Activated CD4-positive, alpha-beta T cell treated with anti-CD3 and anti-CD28 coated beads for 48 hours (primary cell): ENCODE data around the gene CD63.

Experiments used
- DNase-seq: peaks from one replicate; pipeline ENCODE4 v3.0.0-alpha.2; 2020

CD63 gene

DNA sequence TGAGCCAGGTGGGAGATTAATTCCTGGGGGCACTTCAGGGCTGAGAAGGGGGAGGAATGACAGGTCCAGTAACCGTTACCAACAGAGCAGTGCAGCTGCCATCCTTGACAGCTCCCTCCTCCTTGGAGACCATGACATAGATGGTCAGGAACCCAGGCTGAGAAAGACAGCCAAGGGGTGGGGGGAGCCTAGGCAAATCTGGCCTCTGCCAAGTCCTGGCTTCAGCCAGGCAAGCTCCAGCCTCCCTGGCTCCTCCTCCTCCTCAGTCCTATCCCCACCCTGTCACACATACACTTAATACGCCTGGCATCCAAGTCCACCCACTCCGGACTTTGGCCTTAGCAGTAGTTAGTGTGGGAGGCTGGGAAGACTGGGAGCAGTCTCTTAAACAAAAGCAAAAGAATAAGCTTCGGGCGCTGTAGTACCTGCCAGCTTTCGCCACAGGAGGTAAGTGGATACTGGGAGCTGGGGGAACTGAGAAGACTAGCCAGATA, 8.7 kb downstream of the CD63 start, which contains the start of gene RDH5:
Gene RDH5 (plus strand): TSS at position 323 of the 494 bp plus-strand sequence. CDS start 792 bp downstream, outside the sequence.
- no peak for DNase-seq

DNA sequence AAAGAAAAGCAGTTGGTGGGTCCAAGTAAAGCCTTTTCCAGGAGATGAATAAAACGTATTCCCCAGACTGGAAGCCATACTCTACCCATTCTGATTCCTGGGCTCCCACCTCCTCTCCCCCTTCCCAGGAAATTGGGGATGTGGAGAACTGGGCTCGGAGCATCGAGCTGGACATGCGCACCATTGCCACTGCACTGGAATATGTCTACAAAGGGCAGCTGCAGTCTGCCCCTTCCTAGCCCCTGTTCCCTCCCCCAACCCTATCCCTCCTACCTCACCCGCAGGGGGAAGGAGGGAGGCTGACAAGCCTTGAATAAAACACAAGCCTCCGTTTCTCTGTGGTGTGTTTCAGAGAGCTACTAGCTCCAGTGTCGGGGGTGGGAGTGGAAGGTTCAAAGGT, 9.4 kb downstream of the CD63 start:
- no peak for DNase-seq

DNA sequence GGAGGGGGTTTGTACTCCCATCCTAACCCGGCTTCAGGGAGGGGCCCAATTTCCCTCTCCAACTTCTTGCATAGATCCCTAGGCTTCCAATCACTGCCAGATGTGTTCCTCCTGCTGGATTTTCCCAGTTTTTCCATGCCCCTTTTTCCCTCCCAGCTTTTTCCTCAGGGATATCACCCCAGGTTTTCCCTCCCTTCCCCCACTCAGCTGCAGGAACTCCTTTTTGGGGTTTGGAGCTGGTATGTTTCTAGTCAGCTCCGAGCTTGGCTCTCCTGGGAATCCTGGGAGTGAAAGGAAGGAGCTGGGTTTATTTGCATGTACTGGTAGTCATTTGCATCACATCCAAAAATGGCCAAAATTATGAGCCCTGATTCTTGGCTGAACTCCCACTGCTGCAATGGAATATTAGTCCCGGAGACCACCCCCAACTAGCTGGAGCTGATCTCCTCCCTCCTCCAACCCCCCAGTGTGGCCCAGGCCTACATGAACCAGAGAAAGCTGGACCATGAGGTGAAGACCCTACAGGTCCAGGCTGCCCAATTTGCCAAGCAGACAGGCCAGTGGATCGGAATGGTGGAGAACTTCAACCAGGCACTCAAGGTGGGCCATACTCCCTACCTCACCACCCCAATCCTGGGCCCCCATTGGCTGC, 10.1 kb downstream of the CD63 start:
- no peak for DNase-seq

DNA sequence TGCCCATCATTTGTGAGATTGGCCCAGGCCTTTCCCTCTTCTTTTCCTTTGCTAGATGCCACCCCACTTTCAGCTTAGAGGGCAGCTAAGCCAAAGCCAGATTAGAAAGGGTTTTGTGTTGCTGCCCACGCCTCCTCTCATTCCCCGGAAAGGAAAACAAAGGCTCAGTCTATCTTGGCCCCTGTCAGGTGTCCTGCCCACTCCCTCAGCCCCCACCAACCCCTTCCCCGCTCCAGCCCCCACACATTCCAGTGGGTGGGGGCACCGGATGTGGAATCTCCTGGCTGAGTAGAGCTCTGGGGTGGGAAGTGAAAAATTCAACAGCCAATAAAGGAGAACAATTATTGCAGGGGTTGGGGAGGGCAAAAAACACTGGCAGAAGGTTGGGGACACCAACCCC, 10.8 kb downstream of the CD63 start:
- no peak for DNase-seq

DNA sequence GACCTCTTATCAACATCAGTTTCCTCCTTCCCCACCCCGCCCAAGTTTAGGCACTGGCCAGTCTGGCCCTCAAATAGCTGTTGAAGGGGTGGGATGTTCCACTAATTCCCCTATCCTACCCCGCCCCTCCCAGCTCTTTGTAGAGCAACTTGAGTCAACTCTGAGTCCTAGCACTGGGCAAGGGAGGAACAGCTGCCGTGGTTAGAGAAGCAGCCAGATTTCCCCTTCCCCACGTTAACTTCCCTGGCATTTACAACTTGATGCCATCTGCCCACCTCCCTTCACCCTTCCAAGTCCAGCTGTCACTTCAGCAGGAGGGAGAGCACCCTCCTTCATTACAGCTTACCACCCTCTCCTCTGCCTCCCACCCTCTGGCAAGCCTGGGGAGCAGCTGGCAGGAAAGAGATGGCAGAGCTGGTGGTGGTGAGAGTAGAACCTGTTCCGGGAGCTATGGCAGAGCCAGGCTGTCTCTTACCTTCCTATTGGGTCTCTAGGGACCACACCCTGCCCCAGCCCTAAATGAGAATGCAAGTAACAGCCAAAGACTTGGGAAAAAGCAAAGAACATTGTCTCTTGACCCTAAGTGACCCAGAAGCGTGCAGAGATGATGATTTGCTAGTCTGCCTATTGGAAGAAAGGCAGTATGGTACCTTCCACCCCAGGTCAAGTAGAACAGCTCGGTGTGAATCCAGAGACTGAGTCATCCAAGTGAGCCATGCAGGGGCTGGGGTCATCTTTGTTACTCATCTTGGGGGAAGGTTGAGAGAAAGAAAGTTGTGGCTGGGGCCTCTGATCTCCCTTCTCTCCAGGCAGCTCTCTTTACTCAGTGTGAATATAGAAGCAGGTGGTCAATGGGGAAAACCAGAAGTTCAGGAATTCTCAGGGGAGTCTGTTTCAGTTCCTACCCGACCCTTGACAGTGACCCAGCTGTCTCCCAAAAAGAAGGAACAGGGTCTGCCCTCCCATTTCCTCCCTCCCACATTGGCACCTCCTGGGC, 11.5 kb downstream of the CD63 start:
- peak; percentile 53 for DNase-seq

DNA sequence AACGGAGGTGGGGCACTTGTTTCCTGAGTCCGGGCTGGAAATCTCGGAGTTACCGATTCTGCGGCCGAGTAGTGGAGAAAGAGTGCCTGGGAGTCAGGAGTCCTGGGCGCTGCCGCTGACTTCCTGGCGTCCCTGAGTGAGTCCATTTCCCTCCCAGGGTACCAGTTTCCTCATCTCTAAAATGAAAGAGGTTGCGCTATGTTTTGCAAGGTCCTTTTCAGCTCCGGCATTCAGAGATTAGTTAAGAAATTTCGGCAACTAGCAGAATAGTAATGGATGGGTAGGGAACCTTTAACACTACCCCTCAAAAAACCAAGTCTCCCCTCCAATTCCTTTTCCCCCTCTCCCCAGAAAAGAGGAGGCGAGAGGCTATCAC, 12.2 kb downstream of the CD63 start:
- DNase-seq: no peak

DNA sequence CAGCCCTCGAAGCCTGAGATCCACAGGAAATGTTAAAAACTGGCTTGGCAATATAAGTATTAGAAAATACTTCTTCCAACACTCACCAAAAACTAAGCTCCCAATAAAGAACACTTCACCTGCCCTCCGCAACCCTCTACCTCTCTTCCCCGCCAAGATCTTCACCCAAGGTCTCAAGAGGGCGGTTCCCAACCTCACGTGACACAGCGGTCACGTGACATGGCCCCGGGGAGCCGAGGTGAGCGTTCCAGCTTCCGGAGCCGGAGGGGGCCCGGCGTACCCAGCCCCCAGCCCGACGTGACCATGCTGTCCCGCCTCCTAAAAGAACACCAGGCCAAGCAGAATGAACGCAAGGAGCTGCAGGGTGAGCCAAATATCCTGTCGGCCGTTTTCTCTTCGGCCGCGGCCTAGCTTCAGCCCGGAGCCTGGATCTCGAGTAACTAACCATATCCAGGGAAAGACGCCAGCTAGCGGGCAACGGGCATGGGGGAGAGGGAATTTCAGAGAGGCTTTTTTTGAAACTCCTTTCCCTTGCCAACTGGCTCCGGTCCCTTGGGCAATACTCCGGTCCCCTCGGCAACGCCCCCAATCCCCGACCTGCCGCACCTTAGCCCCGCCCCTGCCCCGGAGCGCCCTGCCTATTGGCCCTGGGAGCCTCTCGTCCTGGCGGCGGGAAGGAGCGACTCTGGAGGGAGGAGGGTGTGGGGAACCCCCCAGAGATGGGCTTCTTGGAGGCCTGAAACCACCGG, 12.8 kb downstream of the CD63 start, which contains the start of gene BLOC1S1:
Gene BLOC1S1 (plus strand): TSS at position 214 of the 749 bp plus-strand sequence. CDS start 6 bp downstream, at position 220.
- DNase-seq: peak; percentile 97

DNA sequence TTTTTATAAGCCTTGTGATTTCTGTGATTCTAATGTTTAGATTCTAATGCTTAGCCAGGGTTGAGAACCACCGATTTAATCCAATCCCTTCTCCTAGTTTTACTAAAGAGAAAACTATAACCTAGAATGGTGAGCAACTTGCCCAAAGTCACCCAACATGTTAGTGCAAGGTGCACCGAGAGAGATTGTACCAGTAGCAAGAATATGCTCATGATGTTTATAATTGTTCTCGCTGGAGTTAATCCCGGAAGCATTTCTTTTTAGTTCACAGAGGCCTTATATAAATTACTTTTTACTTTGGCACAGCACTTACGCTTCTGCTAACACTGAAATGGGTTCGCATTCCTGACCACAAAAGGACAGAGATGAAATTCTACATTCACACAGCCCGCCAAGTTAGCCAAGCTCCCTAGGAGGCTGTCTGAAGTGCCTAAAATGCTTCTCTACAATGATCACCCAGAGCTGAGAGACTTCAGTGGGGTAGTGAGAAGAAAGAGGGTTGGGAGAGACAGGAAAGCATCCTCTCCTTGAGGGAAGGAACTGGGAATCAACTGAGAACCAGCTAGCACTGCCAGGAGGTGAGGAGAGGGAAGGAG, 13.5 kb downstream of the CD63 start:
- no peak for DNase-seq

DNA sequence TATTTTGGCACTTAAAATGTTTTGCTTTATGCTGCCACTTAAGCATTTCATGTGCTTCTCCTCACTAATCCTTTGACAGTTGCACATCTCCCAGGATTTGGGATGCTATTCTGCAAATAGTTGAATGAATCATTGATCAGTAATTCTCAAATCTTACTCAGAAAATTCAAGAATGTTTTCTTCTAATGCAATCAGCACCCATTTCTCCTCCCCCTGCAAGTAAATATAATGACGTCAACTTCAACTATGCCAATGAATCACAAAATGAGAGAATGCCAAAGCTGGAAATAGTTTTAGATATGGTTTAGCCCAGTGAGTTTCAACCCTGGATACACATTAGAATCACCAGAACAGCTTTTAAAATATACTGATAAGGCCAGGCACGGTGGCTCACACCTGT, 15.1 kb downstream of the CD63 start:
- no peak for DNase-seq

DNA sequence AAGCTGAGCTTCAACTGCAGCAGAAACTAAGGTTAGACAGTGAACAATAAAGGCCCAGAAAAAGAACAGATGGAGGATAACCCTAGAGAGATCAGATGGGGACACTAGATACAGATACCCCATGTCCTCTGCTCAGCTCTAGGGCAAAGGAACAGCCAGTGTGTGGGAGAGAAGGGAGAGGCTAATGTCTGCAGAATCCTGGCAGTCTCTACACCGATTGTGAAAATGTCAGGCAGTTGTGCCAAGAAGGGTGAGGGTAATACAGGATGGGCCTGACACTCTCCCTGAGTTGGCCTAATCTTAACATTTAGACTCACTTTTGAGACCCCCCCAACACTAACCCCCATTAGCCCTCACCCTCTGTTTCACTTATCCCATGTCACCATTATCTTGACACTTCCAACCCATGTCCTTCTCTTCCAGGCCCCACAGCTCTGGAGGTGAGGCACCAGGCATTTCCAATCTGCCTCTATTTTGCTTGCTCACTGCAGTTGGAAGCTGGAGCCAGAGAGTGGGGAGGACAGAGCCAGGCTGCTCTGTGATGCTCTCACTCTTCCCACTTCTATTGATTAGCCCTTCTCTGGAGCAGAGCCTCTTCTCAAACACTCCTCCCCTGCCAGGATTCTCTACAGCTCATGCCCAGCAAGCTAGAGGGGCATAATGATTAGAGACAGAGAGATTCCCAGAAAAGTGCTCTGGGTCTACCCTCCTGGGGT, 16.0 kb downstream of the CD63 start:
- DNase-seq: no peak

DNA sequence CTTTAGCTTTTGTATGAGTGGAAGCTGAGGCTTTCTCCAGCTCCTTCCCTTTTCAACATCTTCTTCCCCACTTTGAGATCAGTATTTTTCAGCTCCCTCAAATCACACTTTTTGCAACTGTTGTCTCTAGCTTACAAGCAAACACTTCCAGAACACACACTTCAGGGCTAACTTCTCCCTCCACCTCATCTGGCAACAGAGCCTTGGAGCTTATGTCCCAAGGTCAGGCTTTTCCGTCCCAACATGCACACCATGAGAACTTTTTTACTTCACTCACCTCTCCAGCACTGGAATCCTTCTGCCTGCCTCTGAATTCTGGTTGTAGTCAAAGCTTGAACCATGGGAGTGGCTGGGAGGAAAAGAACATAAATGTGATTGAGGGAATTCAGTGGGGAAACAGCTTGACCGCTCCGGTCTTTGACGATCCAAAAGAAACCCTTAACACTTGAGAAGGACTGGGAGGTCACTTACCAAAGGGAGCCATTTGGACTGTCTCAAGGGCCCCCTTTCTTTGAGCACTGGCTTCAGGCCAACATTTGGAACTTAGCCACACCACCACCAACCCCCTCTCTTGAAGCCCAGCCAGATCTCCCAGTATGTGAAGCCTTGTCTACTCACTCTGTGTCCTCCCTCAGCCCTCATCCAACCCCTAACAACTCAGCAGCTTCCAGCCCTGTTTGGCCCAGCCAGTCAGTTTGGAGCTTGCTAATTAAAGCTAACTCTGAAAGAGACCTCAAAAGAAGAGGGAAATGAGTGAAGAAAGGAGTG, 16.8 kb downstream of the CD63 start:
- DNase-seq: no peak

DNA sequence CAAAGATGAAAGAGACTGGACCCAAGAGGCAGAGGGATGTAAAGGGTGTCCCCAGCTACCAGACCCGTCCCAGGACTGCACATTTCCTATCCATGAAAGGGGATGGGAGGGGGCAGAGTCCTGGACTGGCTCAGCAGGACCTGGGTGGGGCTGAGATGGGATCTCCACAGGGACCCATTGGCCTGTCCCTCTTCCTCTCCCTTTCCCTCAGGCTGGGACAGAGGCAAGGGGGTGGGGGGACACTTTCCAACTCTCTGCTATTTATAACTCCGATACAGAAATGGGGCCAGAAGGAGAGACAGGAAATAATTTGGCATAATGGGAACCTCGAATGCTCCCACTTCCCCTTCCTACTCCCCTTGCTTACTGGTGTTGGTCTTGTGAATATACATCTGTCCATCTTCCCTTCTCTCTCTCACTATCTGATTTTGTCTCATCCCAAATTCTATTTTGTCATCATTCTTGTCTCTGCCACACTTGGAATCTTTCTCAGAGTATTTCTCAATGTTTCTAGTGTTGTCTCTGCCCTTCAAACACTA, 20.0 kb downstream of the CD63 start:
- DNase-seq: no peak

DNA sequence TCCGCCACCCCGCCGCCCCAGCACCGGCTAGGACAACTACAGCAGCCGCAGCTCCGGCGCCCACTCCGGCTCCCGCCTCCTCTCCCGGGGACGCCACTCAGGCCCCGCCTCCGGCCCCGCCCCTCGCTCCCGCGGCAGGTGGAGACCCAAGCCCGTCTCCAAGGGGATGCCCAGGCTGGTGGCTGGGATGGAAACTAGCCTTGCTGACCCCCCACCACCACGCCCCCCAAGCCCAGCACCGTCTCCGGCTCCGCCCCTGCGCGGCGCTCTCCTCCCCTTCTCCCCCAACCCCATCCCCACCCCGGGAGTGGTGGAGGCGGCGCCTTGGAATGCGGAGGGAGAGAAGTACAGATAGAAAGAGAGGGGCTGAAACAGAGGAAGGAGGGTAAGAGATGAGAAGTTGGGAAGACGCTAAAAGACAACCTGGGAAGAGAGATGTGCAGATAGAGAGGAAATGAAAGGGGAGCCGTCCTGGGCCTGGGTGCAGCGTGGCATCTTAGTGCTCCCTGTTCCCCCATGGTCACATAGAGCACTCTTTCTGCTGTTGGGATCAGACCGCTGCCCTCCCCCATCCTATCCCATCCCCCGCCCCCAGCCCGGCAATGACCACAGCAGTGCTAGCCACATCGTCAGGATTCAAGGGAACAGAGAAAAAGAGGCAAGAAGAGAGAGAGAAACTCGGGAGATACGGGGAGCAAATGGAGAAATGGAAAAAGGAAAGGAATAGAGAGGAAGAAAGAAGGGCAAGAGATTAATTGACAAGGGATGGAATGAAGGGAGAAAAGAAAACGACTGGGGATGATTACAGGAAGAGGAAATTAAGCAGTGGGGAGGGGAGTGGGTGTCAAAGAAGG, 20.7 kb downstream of the CD63 start, which contains the start of gene ITGA7:
Gene ITGA7 (minus strand): TSS at position 64 of the 854 bp plus-strand sequence. CDS start 222 bp downstream, outside the sequence.
- peak; percentile 67 for DNase-seq

DNA sequence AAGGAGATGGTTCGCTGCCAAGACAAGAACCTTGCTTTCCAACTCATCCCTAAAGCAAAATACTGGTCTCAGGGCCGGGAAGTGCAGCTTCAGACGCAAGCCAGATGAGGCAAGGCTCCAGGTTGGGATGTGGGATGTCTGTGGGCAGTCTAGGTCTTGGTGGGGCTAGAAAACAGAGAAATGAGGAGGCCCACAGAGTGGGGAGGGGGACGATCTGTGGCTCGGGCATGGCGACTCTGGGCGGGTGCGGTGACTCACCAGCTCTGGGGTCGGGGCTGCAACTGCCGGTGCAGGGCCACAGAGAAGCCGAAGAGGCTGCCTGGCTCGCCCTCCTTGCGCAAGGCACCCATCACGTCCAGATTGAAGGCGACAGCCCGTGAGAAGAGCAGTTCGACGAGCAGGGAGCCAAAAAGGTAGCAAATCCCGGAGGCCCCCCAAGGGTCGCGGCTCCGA, 21.6 kb downstream of the CD63 start:
- DNase-seq: no peak

DNA sequence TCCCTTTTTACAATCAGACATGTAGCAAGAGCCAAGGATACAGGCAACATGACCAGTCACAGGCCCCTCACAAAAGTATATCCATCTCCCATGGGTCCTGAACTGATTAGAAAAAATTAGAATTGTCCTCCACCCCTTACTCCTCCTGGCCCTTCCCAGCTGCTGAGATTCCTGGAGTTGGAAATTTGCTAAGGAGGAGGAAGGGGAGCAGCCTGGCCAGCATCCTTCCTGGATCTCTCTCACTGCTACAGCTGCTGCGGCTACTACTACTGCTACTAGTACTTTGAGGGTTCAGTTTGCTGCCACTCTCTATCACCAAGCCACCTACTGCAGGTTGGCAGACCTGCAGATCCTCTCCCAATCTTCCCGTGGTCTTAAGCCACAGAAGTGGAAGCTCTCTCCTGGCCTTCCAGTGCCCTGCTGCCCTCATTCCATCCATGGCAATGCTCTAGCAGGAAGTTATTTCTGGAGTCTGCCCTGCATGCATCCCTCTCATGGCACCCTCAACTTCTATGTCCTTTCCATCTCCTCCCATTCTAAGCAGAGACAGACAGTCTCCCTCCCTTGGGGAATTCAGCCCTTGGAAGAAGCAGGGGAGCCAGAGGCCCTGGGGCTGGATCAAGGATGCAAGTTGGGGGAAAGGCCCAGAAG, 22.1 kb downstream of the CD63 start:
- no peak for DNase-seq

DNA sequence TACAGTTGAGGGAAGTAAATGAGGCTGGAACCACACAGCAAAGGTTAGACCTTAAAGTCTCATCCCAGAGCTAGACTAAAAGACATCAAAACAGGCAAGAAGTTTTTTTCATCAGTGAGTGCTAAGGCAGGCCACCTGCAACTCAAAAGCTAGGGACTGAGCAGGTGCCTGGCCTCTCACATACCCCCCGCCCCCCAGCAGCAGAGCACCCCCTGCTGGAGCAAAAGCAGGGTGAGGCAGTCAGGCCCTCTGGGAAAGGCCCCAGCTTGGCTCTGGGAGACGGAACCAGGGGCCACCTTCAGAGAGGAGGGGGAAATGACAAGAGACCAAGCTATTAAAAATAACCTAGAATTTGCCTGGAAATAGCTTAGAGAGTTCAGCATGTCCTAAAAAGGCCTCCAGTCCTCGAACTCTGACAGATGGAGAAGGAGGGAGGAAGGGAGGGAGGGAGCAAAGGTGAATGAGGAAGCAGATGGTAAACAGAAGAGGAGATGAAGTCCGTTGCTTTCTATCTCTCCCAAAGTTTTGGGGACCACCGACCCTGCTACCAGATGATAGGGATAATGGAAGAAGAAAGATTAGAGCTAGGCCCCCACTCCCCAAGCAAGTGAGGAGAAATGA, 22.9 kb downstream of the CD63 start:
- peak; percentile 49 for DNase-seq

DNA sequence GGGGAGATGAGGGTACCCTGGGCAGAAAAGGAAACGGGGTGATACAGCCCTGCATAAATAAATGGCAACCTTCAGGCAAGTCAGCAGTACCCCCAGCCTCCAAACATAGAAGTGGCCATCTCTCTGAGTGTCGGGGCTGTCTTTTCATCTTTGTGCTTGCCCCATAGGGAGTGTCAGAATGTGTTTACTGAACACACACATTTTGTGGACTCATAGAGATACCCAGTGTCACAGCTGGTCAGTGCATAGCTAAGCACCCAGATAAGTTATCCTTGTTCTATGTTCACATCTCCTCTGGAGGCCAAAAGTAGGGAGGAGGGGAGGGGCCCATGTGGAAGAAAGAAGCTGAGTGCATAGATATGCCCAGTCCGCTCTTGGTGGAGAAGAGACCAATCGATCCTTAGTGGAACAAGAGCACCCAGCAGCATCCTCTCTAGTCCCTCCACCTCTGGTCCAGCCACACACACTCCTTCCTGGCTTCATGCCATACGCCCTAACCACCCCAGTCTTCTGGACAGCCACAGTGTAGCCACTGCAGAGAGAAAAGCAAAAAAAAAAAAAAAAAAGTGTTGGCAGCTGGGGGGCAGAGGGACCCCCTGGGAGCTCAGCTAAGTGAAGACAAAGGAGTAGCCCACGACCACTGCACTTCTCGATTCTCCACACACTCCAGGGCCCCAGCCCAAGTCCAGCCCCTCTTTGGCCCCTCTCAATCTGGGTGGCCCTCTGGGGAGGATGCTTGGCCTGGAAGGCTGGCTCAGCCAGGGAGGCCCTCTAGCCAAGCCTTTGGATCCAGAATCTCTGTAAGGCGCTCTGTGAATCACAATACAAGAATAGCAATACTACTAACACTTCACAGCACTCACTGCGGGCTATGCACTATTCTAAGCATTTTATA, 23.7 kb downstream of the CD63 start:
- no peak for DNase-seq
